Brain microvascular endothelial cell (primary cell): ENCODE measurements around the gene DPYSL5.
"Not testable (repeated sequence)": the region's sequence is repeated elsewhere in the genome, so short reads cannot be mapped to it uniquely, and the experiment has no call there.

Experiments used
- DNase-seq: peaks from one replicate; pipeline ENCODE4 v3.0.0-alpha.2; 2020
- H3K27ac ChIP-seq: fragments of 250-450 bp; sonication (Bioruptor Pico); 2 replicates; pipeline ENCODE4 v1.5.1; 2020; ENCODE audit warnings: mild to moderate bottlenecking, moderate library complexity
- H3K27me3 ChIP-seq: fragments of 250-450 bp; sonication (Bioruptor Pico); replicated peaks from 2 replicates; pipeline ENCODE4 v1.5.1; 2020; ENCODE audit warnings: mild to moderate bottlenecking
- H3K36me3 ChIP-seq: fragments of 250-450 bp; sonication (Bioruptor Pico); replicated peaks from 2 replicates; pipeline ENCODE4 v1.5.1; 2020; ENCODE audit warnings: mild to moderate bottlenecking
- H3K4me3 ChIP-seq: 2 replicates; pipeline ENCODE4 v1.5.1; 2011; ENCODE audit warnings: low read depth, mild to moderate bottlenecking, control low read depth, low read length, moderate library complexity
- in situ Hi-C: cut with HindIII; loops from 2 replicates; pipeline ENCODE4 v1.10.0; 2017; ENCODE audit warnings: low sequenced_read_pairs, low pct_ligation_motif_present
- TF ChIP-seq, protein P1 (sequence below): IDR thresholded peaks from 2 replicates; pipeline ENCODE4 v1.5.1; 2011; ENCODE audit warnings: low read depth, mild to moderate bottlenecking, moderate library complexity, low read length, control low read depth, inconsistent platforms; ENCODE audit errors: missing control alignments

Gene DPYSL5

DNA sequence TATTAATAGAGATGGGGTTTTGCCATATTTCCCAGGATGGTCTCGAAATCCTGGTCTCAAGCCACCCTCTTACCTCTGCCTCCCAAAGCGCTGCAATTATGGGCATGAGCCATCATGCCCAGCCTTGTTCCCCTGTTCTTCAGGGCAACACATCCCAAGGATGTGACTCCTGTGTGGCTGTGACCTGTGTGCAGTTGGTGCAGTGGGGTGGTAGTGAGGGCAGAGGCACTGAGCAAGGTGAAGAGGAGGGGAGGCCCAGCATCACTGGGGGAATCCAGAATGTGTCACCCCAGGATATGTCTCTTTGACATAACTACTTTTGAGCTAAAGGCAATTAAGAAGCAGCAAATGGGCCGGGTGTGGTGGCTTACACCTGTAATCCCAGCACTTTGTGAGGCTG, 38.7 kb upstream of the DPYSL5 start:
- peaks cover 2% of the 10 kb centered on the region for H3K27me3 ChIP-seq
- no peak for DNase-seq
- in situ Hi-C loops: no loop called here
- H3K4me3 ChIP-seq: no peak overlapping the region
- H3K27ac ChIP-seq: no peak overlapping the region
- H3K36me3 ChIP-seq: no peaks in the 10 kb centered on the region
- TF ChIP-seq, protein P1, sequence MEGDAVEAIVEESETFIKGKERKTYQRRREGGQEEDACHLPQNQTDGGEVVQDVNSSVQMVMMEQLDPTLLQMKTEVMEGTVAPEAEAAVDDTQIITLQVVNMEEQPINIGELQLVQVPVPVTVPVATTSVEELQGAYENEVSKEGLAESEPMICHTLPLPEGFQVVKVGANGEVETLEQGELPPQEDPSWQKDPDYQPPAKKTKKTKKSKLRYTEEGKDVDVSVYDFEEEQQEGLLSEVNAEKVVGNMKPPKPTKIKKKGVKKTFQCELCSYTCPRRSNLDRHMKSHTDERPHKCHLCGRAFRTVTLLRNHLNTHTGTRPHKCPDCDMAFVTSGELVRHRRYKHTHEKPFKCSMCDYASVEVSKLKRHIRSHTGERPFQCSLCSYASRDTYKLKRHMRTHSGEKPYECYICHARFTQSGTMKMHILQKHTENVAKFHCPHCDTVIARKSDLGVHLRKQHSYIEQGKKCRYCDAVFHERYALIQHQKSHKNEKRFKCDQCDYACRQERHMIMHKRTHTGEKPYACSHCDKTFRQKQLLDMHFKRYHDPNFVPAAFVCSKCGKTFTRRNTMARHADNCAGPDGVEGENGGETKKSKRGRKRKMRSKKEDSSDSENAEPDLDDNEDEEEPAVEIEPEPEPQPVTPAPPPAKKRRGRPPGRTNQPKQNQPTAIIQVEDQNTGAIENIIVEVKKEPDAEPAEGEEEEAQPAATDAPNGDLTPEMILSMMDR: no peak

DNA sequence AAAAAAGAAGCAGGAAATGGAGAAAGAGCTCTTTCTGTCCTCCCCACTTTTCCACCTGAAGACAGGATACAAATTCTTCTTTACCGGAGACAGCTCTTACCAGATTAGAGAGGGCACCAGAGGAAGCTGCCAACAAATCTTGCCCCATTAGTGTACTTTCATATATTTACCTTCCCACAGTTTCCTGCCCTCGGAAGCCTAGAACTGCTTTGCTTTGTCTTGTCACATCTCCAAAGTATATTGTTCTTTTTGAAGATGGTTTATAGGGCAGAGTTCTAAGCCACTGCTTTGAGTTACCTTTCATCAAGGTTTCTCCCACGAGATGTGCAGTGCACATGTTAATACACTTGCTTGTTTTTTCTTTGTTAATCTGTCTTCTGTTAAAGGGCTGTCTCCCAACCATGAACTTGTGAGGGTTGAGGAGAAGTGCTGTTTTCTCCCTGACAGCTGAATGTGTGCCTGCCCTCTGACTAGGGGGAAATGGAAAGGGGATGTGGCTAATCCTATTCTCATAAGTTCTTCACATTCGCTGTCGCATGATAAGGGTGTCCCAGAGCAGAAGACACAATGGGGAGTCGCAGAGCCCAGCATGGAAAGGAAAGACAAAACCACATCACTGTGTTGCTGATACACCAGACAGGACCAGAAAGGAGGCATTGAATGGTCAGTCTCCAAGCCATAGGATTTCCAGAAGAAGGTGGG, 37.9 kb upstream of the DPYSL5 start:
- Histone ChIP-seq H3K4me3 (no peak overlapping the region), H3K36me3 (no peaks in the 10 kb centered on the region), H3K27me3 (peaks cover 2% of the 10 kb centered on the region), H3K27ac (no peak overlapping the region)
- in situ Hi-C loops: no loop called here
- TF ChIP-seq, protein P1: no peak
- DNase-seq: no peak

DNA sequence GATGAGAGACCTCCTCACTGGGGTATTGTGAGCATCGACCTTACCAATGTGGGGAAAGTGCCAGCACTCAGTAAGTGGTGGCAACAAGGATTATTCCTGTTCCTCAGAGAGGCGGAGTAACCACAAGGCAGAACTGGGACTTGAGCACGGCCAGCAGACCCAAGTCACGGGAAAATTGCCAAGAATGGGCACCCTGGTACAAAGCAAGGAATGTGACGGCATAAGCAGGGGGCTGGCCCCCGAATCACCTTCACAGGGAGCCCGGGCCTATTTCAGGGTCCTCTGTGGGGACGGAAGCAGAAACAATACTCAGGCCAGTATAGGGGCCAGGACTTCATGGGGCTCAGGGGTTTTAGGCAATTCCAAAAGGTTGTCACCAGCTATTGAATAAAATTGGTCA, 36.7 kb upstream of the DPYSL5 start:
- peaks cover 2% of the 10 kb centered on the region for H3K27me3 ChIP-seq
- no peak for DNase-seq
- in situ Hi-C loops: no loop called here
- no peak overlapping the region for H3K27ac ChIP-seq
- H3K36me3 ChIP-seq: no peaks in the 10 kb centered on the region
- H3K4me3 ChIP-seq: no peak overlapping the region
- TF ChIP-seq, protein P1: no peak

DNA sequence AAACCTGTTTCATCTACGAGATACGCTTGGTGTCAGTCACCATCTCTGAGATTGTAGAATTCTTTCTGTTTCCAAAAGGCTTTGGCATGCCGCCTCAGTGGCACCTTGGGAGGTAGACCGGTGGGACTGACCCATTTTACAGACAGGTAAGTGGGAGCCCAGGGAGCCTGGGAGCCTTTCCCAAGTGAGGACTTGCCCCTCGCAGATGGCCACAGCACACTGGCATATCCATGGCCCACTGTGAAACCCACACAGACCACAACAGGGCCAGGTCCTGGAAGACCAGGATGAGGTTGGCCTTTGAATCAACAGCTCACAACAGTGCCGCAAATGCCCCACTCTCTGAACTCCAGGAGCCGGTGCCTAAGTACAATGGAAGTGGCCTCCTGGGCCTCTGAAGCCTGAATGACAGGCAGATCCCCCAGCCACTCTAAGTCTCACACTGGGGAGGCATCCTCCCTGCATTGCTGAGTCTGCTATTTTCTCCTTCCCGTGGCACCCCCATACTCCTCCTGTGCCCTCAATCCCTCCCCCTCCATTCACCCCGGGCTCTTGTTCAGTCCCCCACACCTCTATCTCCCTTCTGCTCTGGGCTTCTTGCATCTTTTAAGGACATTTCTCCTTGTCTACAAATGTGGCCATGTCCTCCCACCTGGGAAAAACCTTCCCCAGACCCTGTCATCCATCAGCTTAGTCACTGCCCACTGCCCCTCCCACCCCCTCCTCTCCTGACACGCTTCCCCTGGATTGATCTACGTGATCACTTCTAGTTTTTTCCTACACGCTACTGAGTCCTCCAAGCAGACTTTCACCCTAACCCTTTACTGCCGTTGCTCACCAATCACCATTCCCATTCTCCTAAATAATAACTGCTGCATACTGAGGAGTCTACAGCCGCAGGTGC, 35.9 kb upstream of the DPYSL5 start:
- Histone ChIP-seq H3K36me3 (no peaks in the 10 kb centered on the region), H3K4me3 (no peak overlapping the region), H3K27me3 (peaks cover 2% of the 10 kb centered on the region), H3K27ac (no peak overlapping the region)
- in situ Hi-C loops: no loop called here
- DNase-seq: no peak
- TF ChIP-seq, protein P1: no peak

DNA sequence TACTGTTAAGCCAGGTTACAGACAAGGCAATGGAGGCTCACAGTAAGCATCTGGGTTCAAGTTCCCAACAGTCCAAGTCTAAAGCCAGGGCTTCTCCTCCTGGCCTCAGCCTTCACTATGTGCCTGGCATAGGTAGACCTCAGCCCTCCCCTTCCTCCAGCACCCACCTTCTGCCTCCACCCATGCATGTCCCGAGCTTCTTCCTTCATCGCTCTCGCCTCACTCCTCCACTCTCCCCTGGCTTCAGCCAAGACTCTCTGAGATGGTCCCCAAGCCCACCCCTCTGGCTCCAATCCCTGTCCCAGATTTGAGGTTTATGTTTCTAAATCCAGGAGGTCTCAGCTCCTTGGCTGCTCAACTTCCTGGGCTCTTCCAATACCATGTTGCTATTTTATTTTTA, 35.2 kb upstream of the DPYSL5 start:
- Histone ChIP-seq H3K27ac (no peak overlapping the region), H3K4me3 (no peak overlapping the region), H3K27me3 (peaks cover 2% of the 10 kb centered on the region), H3K36me3 (no peaks in the 10 kb centered on the region)
- TF ChIP-seq, protein P1: no peak
- DNase-seq: no peak
- in situ Hi-C loops: no loop called here

DNA sequence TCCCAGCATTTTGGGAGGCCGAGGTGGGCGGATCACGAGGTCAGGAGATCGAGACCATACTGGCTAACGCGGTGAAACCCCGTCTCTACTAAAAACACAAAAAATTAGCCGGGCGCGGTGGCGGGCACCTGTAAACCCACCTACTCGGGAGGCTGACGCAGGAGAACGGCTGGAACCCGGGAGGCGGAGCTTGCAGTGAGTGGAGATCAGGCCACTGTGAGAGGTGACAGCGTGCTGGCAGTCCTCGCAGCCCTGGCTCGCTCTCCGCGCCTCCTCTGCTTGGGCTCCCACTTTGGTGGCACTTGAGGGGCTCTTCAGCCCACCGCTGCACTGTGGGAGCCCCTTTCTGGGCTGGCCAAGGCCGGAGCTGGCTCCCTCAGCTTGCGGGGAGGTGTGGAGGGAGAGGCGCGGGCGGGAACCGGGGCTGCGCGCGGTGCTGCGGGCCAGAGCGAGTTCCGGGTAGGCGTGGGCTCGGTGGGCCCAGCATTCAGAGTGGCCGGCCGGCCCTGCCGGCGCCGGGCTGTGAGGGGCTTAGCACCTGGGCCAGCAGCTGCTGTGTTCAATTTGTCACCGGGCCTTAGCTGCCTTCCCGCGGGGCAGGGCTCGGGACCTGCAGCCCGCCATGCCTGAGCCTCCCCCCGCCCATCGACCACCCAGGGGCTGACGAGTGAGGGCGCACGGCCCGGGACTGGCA, 33.7 kb upstream of the DPYSL5 start:
- H3K27ac ChIP-seq, H3K36me3 ChIP-seq, H3K27me3 ChIP-seq, H3K4me3 ChIP-seq, DNase-seq, in situ Hi-C loops: not testable (repeated sequence)
